Measurements from ENCODE around the gene PPM1K.

PPM1K gene

DNA sequence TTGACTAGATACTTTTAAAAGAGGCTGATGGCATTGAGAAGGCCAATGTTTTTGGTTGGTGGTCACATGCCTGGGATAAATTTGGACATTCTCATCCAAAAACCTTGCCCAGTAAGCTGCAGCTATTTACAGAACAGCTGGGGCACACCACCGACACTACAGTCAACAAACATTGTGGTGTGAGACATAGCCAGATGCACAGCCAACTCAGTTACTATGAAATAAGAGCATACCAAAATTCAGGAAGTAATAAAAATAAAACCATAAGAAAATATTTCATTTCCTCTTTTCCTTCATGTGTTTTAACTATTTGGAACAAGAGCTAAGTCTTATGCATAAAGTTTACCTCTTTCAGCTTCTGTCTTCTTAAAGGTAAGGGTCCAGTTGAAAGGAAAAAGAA, 8.8 kb downstream of the PPM1K start:
- intact Hi-C loops (cut with DNase I; ENCODE audit: low total_unique reads): no loop called here
- H3K4me3 ChIP-seq: no peak overlapping the region
- peaks cover 0 to 53% (median 15%) of the 10 kb centered on the region in 4 donors for H3K4me1 ChIP-seq
- no peaks in the 10 kb centered on the region for H3K27me3 ChIP-seq
- TF ChIP-seq, protein P1, sequence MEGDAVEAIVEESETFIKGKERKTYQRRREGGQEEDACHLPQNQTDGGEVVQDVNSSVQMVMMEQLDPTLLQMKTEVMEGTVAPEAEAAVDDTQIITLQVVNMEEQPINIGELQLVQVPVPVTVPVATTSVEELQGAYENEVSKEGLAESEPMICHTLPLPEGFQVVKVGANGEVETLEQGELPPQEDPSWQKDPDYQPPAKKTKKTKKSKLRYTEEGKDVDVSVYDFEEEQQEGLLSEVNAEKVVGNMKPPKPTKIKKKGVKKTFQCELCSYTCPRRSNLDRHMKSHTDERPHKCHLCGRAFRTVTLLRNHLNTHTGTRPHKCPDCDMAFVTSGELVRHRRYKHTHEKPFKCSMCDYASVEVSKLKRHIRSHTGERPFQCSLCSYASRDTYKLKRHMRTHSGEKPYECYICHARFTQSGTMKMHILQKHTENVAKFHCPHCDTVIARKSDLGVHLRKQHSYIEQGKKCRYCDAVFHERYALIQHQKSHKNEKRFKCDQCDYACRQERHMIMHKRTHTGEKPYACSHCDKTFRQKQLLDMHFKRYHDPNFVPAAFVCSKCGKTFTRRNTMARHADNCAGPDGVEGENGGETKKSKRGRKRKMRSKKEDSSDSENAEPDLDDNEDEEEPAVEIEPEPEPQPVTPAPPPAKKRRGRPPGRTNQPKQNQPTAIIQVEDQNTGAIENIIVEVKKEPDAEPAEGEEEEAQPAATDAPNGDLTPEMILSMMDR (IDR thresholded peaks at IDR 0.05): no peak
- no peak for DNase-seq
- no peak overlapping the region for H3K27ac ChIP-seq
- no peaks in the 10 kb centered on the region for H3K9me3 ChIP-seq
- peaks cover 3 to 17% (median 6%) of the 10 kb centered on the region in 3 donors for H3K36me3 ChIP-seq

DNA sequence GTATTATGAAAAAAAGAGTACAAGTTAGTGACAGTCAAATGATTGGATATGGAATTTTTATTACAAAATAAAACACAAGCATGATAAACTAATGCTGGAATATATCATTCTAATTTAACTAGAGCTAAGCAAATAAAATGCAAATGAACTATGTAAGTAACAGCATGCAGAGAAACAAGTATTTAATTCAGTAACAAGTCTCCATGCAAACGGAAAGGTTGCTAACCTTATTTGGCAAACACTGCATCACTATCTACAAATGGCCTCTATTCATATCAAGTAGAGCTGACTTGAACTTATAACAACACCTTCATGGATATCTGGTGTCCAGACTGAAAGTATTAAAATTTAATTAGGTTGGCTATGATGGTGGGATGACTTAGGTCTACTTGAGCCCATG, 15.4 kb downstream of the PPM1K start:
- H3K27me3 ChIP-seq: no peaks in the 10 kb centered on the region
- TF ChIP-seq, protein P1 (IDR thresholded peaks at IDR 0.05): no peak
- no peak overlapping the region for H3K27ac ChIP-seq
- intact Hi-C loops (cut with DNase I; ENCODE audit: low total_unique reads): no loop called here
- H3K4me3 ChIP-seq: no peak overlapping the region
- DNase-seq: no peak
- H3K9me3 ChIP-seq: no peaks in the 10 kb centered on the region
- no peaks in the 10 kb centered on the region for H3K4me1 ChIP-seq
- H3K36me3 ChIP-seq: peaks cover 45 to 54% (median 53%) of the 10 kb centered on the region in 3 donors

GRCh38 chr4:88264336-88264735, 20.0 kb downstream of the PPM1K start:
- intact Hi-C loops (cut with DNase I; ENCODE audit: low total_unique reads): no loop called here
- Histone ChIP-seq H3K36me3 (peaks cover 68 to 72% (median 71%) of the 10 kb centered on the region in 3 donors), H3K4me3 (no peak overlapping the region), H3K4me1 (no peaks in the 10 kb centered on the region), H3K27ac (no peak overlapping the region), H3K9me3 (no peaks in the 10 kb centered on the region), H3K27me3 (no peaks in the 10 kb centered on the region)
- DNase-seq: no peak
- TF ChIP-seq, protein P1 (IDR thresholded peaks at IDR 0.05): no peak

- H3K27me3 ChIP-seq: no peaks in the 10 kb centered on the region
- H3K27ac ChIP-seq: no peak overlapping the region
- H3K36me3 ChIP-seq: peaks cover 21 to 24% (median 22%) of the 10 kb centered on the region in 3 donors
- no peak overlapping the region for H3K4me3 ChIP-seq
- no peak for DNase-seq
- TF ChIP-seq, protein P1 (IDR thresholded peaks at IDR 0.05): no peak
- intact Hi-C loops (cut with DNase I; ENCODE audit: low total_unique reads): no loop called here
- H3K9me3 ChIP-seq: no peaks in the 10 kb centered on the region
- H3K4me1 ChIP-seq: no peaks in the 10 kb centered on the region
Measured at GRCh38 chr4:88257726-88258125, 26.6 kb downstream of the PPM1K start.

GRCh38 chr4:88255111-88255510, 29.2 kb downstream of the PPM1K start:
- TF ChIP-seq, protein P1 (IDR thresholded peaks at IDR 0.05): no peak
- H3K9me3 ChIP-seq: no peaks in the 10 kb centered on the region
- DNase-seq: no peak
- H3K27ac ChIP-seq: no peak overlapping the region
- H3K4me3 ChIP-seq: no peak overlapping the region
- H3K36me3 ChIP-seq: peaks cover 11 to 15% (median 13%) of the 10 kb centered on the region in 3 donors
- H3K4me1 ChIP-seq: no peaks in the 10 kb centered on the region
- intact Hi-C loops (cut with DNase I; ENCODE audit: low total_unique reads): no loop called here
- H3K27me3 ChIP-seq: no peaks in the 10 kb centered on the region

DNA sequence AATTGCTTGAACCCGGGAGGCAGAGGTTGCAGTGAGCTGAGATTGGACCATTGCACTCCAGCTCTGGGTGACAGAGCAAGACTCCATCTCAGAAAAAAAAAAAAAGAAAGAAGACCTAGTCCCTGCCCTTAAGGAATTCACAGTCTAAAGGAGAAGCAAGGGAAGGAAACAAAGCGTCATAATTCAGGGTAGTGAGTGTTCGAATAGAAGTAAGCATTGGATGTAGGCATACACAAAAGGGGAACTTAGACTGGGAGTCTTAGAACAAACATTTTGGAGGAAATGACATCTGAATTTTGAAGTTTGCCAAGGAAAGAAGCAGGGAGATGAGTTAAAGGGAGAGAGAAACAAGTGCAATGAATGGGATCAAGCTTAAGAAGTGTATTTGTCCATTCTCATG, 32.4 kb downstream of the PPM1K start:
- intact Hi-C loops (cut with DNase I; ENCODE audit: low total_unique reads): no loop called here
- TF ChIP-seq, protein P1 (IDR thresholded peaks at IDR 0.05): no peak
- H3K36me3 ChIP-seq: no peaks in the 10 kb centered on the region
- no peaks in the 10 kb centered on the region for H3K27me3 ChIP-seq
- no peaks in the 10 kb centered on the region for H3K4me1 ChIP-seq
- no peak overlapping the region for H3K4me3 ChIP-seq
- no peaks in the 10 kb centered on the region for H3K9me3 ChIP-seq
- no peak for DNase-seq
- no peak overlapping the region for H3K27ac ChIP-seq
